GM12892 (cell line): Measurements from ENCODE around the gene RHBDL1.

Experiments used
- POLR2A ChIP-seq: IDR thresholded peaks from 2 replicates; pipeline ENCODE4 v1.6.1; 2011; ENCODE audit warnings: low read depth, low read length, control low read depth
- POLR2AphosphoS5 ChIP-seq: IDR thresholded peaks from 2 replicates; pipeline ENCODE4 v1.6.1; 2011; ENCODE audit warnings: low read depth, low read length, control low read depth

DNA sequence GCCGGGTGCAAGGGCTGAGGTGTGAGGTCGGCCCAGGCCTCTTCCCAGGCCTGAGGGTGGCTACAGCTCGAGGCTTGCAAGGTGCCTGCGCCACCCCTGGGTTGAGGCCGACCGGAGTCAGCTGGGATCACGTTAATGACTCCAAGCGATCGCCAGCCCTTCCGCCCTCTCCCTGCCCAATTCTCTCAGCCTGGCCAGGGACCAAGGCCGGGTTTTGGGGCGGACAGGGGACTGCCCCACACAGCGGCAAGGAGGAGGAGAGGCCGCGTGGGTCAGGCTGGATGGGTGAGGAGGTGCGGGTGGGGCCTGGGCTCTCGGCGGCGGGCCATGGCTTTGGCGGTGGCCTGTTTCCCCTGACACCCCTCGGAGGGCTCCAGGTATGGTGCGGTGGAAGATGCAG, 17.9 kb downstream of the RHBDL1 start:
- TF ChIP-seq POLR2AphosphoS5 (no peak), POLR2A (no peak)
